ENCODE data around the gene WBP2NL.

- TF ChIP-seq CTCF (IDR thresholded peaks at IDR 0.05; ENCODE audit: insufficient read depth, low read length) (no peak), POLR2AphosphoS5 (IDR thresholded peaks at IDR 0.05; ENCODE audit: low read depth) (no peak), GABPA (IDR thresholded peaks at IDR 0.05; ENCODE audit: low read depth) (no peak), SPI1 (IDR thresholded peaks at IDR 0.05; ENCODE audit: borderline replicate concordance, low read depth) (no peak)
These were observed 46.6 kb upstream of the WBP2NL start, which contains the start of gene SMIM45 for GRCh38 chr22:41951898-41952474.
